HUES48 (cell line): ENCODE measurements around the gene RGR.
"Not testable (repeated sequence)": the region's sequence is repeated elsewhere in the genome, so short reads cannot be mapped to it uniquely, and the experiment has no call there.

Experiments
- H3K27ac ChIP-seq: one replicate; pipeline ENCODE4 v1.7.0; 2013; ENCODE audit warnings: low read depth, low read length, inconsistent platforms
- H3K27me3 ChIP-seq: 2 replicates; pipeline ENCODE4 v1.6.1; 2013; ENCODE audit warnings: mild to moderate bottlenecking, low read length; ENCODE audit not compliant: control insufficient read depth, insufficient read depth
- H3K36me3 ChIP-seq: 2 replicates; pipeline ENCODE4 v1.6.1; 2013; ENCODE audit warnings: low read length; ENCODE audit not compliant: control insufficient read depth, insufficient read depth
- H3K4me1 ChIP-seq: 2 replicates; pipeline ENCODE4 v1.6.1; 2013; ENCODE audit warnings: mild to moderate bottlenecking, low read length; ENCODE audit not compliant: control insufficient read depth, insufficient read depth
- H3K4me3 ChIP-seq: 2 replicates; pipeline ENCODE4 v1.5.1; 2013; ENCODE audit warnings: mild to moderate bottlenecking, low read depth, low read length
- H3K9ac ChIP-seq: 2 replicates; pipeline ENCODE4 v1.6.1; 2013; ENCODE audit warnings: mild to moderate bottlenecking, low read depth, low read length, moderate library complexity
- H3K9me3 ChIP-seq: 2 replicates; pipeline ENCODE4 v1.6.1; 2013; ENCODE audit warnings: low read length; ENCODE audit not compliant: control insufficient read depth, insufficient read depth

RGR gene

GRCh38 chr10:84279876-84280475 is 35.1 kb downstream of the RGR start:
- H3K4me1 ChIP-seq, H3K9me3 ChIP-seq, H3K27ac ChIP-seq, H3K36me3 ChIP-seq, H3K9ac ChIP-seq, H3K27me3 ChIP-seq: not testable (repeated sequence)
- H3K4me3 ChIP-seq, result peak overlapping the region; percentile 46; the same call in 1 of the 2 replicates

DNA sequence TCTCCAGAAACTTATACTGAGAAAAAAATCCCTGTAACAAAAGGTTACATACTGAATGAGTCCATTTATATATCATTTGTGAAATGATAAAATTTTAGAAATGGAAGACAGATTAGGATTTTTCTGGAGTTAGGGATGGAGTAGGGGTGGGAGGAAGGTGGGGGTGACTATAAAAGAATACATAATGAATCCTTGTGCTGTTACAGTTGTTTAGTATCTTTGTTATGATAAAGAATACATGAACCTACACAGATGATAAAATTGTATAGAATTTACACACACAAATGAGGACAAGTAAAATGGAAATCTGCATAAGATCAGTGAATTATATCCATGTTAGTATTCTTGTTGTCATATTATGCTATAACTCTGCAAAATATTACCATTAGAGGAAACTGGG is 41.8 kb downstream of the RGR start:
- Histone ChIP-seq H3K27me3 (no peaks in the 10 kb centered on the region), H3K9me3 (no peaks in the 10 kb centered on the region), H3K36me3 (no peaks in the 10 kb centered on the region), H3K4me1 (no peaks in the 10 kb centered on the region), H3K9ac (no peak overlapping the region), H3K27ac (no peak overlapping the region), H3K4me3 (no peak overlapping the region)

GRCh38 chr10:84288151-84288550 is 43.3 kb downstream of the RGR start:
- no peaks in the 10 kb centered on the region for H3K4me1 ChIP-seq
- no peaks in the 10 kb centered on the region for H3K9me3 ChIP-seq
- H3K4me3 ChIP-seq, result no peak overlapping the region
- H3K36me3 ChIP-seq, result no peaks in the 10 kb centered on the region
- H3K27me3 ChIP-seq, result no peaks in the 10 kb centered on the region
- H3K9ac ChIP-seq, result no peak overlapping the region
- no peak overlapping the region for H3K27ac ChIP-seq

GRCh38 chr10:84289521-84290200 is 44.8 kb downstream of the RGR start:
- Histone ChIP-seq H3K4me1 (no peaks in the 10 kb centered on the region), H3K27me3 (no peaks in the 10 kb centered on the region), H3K9ac (no peak overlapping the region), H3K36me3 (no peaks in the 10 kb centered on the region), H3K9me3 (no peaks in the 10 kb centered on the region), H3K4me3 (no peak overlapping the region), H3K27ac (no peak overlapping the region)

DNA sequence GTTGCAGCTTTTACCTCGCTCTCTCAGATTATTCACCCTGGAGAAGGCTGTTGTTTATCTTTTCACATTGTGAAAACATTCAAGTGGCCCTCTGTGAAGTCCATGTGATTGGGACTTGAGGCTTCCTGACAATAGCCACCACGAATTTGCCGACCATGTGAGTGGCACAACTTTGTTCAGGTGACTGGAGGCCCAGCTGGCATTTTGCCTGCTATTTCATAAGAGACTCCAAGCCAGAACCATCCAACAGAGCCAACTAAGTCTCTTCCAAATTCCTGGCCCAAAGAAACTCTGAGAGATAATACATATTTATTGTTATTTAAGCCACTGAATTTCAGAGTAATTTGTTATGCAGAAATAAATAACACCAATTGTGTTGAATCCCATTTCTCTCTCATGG is 45.4 kb downstream of the RGR start:
- Histone ChIP-seq H3K4me1 (no peaks in the 10 kb centered on the region), H3K27me3 (no peaks in the 10 kb centered on the region), H3K27ac (no peak overlapping the region), H3K4me3 (no peak overlapping the region), H3K9me3 (no peaks in the 10 kb centered on the region), H3K36me3 (no peaks in the 10 kb centered on the region), H3K9ac (no peak overlapping the region)

DNA sequence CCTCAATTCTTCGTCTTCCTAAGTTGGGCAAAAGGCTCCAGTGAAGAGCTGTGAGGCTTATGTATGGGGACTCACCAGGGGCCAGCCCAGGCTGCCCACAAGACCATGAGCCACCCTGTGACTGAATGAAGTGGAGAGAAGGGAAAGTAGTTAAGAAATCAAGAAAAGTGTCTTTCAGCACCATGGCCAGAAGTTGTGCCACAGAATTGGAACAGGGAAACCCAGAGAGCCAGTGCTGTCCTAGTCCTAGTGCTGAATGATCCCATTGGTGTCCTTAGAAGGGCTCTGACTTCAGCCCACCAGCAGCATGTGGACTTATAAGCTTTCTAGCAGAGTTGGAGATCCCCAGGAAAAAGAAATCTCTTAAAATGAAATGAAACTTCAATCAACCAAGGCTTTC is 46.5 kb downstream of the RGR start:
- Histone ChIP-seq H3K4me1 (peaks cover 7% of the 10 kb centered on the region), H3K27me3 (no peaks in the 10 kb centered on the region), H3K4me3 (no peak overlapping the region), H3K9ac (no peak overlapping the region), H3K36me3 (no peaks in the 10 kb centered on the region), H3K9me3 (no peaks in the 10 kb centered on the region), H3K27ac (no peak overlapping the region)

GRCh38 chr10:84292502-84292901 is 47.6 kb downstream of the RGR start:
- H3K36me3 ChIP-seq, result no peaks in the 10 kb centered on the region
- H3K4me1 ChIP-seq, result peaks cover 13% of the 10 kb centered on the region
- no peaks in the 10 kb centered on the region for H3K27me3 ChIP-seq
- no peak overlapping the region for H3K4me3 ChIP-seq
- H3K9me3 ChIP-seq, result no peaks in the 10 kb centered on the region
- H3K9ac ChIP-seq, result no peak overlapping the region
- H3K27ac ChIP-seq, result no peak overlapping the region

- Histone ChIP-seq H3K4me1 (peaks cover 13% of the 10 kb centered on the region), H3K36me3 (no peaks in the 10 kb centered on the region), H3K9ac (no peak overlapping the region), H3K27ac (no peak overlapping the region), H3K9me3 (no peaks in the 10 kb centered on the region), H3K27me3 (no peaks in the 10 kb centered on the region), H3K4me3 (no peak overlapping the region)
Observed at GRCh38 chr10:84293171-84293570, 48.3 kb downstream of the RGR start.

DNA sequence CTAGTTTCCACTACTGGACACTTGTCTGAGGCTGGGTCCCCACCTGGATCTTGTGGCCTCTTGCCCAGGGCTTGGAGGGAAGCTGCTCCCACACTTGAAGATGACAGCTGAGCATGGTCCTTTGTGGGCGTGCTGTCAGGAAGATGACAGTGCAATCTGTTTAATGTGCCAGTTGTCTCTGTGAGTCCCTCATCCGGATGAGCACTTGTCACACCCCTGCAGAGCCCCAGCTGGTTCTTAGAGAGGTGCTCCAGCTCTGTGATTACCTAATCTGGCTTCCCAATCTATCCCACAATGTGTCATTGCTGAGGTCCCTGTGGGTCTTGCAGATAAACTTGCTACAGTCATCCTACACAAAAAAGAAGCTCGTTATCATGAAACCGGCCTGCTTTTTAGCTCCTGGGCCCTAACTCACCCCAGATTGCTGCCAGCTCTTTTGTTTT is 48.7 kb downstream of the RGR start:
- Histone ChIP-seq H3K36me3 (no peaks in the 10 kb centered on the region), H3K27me3 (no peaks in the 10 kb centered on the region), H3K27ac (no peak overlapping the region), H3K4me1 (peaks cover 13% of the 10 kb centered on the region), H3K9me3 (no peaks in the 10 kb centered on the region), H3K4me3 (no peak overlapping the region), H3K9ac (no peak overlapping the region)

DNA sequence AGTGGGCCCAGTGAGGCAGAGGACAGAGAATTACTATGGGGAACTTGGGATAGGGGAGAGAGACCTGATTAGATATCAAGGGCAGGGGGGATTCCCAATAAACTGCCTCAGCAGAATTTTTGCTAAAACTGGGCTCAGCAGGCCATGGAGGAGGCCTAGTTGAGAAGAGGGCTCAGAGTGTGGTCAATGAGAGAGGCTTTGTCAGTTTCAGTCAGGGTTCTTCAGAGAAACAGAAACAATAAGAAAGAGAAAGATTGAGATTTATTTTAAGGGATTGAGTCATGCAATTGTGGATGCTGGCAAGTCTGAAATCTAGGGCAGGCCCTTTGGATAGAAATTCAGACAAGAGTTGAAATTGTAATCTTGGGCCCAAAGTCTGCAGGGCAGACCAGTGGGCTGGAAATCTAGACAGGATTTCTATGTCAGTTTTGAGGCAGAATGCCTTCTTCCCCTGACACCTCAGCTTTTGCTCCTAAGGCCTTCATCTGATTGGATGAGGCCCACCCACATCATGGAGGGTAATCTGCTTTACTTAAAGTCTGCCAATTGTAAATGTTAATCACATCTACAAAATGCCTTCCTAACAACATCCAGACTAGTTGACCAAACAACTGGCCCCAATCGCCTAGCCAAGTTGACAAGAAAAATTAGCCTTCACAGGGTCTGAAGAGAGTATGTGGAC is 50.1 kb downstream of the RGR start:
- H3K4me1 ChIP-seq, result peaks cover 13% of the 10 kb centered on the region
- no peak overlapping the region for H3K9ac ChIP-seq

More for the DNA sequence above, 50.1 kb downstream of the RGR start:
- Histone ChIP-seq H3K4me3 (no peak overlapping the region), H3K9me3 (no peaks in the 10 kb centered on the region), H3K36me3 (no peaks in the 10 kb centered on the region), H3K27me3 (no peaks in the 10 kb centered on the region), H3K27ac (no peak overlapping the region)
